Kidney tubule cell (primary cell): ENCODE results near the gene CAPN9.
A peak's percentile ranks its signal among the peaks of the same experiment; 100 is the strongest.

Experiments
- DNase-seq: peaks from one replicate; pipeline ENCODE4 v3.0.0-alpha.2; 2018; ENCODE audit warnings: low spot score

Gene CAPN9

DNA sequence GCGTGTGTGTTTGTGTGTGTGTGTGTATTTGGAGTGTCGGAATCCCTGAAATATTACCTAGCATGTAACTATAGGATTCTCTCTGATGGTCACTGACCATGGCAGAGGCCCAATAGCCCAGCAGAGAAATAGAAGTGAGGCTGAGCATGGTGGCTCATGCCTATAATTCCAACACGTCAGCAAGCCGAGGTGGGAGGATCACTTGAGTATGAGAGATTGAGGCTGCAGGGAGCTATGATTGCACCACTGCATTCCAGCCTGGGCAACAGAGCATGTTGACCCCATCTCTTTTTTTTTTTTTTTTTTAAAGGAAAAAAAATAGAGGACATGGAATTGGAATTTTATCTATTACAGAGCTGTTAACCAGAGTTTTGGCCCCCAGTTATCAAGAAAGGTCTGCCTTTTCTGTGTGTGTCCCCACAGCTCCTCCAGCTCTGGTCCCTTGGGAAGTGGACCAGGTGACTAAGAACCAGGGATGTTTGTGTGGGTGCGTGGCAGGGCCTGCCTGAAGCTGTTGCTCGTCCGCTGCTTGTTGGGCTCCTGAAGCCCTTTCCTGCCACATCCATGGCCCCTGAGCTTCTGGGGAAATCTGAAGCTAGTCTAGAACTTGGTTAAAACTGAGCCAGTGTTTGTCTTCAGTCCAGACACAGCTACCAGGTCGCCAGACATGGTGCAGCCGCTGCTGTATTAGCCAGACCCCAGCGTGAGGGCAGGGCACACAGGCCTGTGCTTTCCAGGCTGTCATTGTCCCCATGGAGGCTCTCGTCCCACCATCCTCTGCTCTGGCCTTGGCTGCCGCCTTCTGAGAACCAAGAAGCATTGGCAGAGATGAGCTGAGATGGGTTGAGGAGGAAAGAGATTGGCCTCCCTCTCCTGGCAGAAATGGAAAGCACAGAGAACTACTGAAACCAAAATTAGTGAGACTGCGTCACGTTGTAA lies 25.5 kb downstream of the CAPN9 start:
- DNase-seq = peak; percentile 68

DNA sequence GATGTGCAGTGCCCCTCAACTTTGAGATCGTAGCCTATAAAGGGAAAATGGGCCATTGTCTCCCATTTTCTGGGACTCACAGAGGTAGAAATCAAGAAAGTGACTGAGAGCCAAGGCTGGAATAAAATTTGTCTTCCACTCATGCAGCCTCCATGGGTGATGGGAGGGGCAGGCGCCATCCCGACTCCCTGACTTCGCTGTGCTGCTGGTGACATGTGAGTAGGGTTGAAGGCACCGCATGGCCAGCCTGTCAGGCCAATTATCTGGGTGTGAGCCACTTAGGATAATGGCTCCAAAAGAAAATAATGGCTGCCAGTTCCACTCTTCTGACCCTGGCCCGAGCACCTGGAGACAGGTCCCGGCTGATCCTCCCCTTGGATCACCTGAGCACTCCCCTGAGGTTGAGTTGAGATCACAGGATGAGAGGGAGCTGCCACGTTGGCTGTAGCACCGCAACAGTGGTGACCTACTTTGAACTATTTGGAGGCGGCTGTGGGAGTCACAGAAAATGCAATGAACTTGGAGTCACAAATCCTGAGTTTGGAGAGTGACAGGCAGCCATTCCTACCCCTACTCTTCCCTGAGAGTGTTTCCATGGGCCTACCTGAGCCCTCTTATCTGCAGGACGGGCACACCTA lies 26.3 kb downstream of the CAPN9 start:
- no peak for DNase-seq

- DNase-seq = no peak
Observed at GRCh38 chr1:230778916-230779590, 31.9 kb downstream of the CAPN9 start.

GRCh38 chr1:230781131-230781530 lies 33.9 kb downstream of the CAPN9 start:
- no peak for DNase-seq

DNA sequence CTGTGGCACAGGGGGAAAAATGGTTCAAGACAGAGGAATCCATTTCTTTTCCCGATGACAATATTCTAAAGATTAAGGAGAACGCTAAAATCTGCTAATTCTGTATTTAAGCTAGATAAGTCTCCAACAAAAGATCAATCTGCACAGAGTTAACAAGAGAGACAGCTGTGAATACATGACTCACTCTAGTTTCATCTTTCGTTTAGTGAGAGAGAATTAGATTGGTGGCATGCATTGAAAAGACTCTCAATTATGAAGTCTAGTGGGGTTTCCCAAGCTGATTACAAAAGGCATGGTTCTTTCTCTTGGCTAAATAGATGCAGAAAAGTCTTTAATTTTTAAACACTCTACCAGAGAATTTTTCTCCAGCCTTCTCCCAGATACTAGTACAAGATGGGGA lies 34.4 kb downstream of the CAPN9 start:
- DNase-seq = no peak

DNA sequence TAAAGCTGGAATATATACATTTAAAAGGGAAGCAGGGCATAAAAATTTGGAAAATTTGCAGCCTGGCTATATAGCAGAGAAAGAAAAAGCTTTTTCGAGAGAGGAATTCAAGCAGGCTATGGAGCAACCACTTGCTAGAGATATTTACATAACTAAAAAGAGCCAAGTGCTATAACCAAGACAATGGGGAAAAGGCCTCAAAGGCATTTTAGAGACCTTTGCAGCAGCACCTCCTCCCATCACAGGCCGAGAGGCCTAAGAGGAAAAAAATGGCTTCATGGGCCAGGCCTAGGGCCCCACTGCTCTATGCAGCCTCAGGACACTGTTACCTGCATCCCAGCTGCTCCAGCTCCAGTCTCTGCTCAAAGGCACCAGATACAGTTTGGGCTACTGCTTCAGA lies 37.0 kb downstream of the CAPN9 start:
- no peak for DNase-seq

DNA sequence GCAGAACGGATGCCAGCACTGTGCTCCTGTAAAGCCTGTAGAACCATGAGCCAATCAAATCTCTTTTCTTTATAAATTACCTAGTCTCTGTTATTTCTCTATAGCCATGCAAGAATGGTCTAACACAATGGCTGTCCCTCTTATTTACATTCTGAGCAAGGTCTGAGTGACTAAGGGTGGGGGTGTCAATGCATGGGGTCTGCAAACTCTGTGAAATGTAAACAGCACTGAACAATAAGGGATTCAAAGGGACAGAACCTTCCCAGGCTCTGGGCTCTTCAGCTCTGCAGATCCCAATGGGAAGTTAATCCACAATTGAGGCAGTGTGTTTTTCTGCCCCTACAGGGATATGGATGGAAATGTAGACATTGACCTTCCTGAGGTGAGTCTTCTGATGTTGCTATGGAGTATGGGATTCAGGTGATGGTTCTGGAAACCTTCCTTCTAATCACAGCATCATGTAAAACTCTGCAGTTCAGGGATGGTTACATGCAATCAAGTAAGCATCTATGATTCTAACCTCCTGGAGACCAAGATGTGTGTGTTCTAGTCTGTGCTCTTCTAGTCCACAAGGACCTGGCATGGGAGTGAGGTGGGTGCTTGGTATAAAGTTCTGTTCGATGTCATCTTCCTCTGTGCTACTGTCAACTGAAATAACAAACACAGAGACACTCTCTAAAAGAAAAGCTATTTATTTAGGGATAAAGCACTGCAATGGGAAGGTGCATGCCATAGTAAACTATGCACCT lies 38.6 kb downstream of the CAPN9 start:
- DNase-seq = no peak

DNA sequence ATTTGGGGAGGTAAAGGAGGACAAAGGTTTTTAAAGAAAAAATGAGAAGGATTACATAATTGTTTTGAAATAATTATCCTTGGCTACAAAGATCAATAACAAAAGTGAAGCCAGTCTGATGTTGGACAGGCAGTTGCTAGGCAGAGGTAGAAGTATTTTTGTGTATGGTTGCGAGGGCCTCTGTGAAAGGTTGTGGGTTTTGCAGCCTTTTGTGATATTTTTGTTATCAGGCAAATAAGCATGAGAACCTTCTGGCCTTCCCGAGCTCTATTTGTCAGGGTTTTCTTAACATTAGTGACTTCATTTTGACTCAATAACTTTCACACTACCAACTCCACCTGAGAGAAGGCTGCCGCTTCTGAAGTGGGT lies 39.2 kb downstream of the CAPN9 start:
- no peak for DNase-seq

GRCh38 chr1:230787471-230787870 lies 40.3 kb downstream of the CAPN9 start:
- DNase-seq = no peak

- no peak for DNase-seq
Observed at GRCh38 chr1:230788561-230789275, 41.5 kb downstream of the CAPN9 start.

DNA sequence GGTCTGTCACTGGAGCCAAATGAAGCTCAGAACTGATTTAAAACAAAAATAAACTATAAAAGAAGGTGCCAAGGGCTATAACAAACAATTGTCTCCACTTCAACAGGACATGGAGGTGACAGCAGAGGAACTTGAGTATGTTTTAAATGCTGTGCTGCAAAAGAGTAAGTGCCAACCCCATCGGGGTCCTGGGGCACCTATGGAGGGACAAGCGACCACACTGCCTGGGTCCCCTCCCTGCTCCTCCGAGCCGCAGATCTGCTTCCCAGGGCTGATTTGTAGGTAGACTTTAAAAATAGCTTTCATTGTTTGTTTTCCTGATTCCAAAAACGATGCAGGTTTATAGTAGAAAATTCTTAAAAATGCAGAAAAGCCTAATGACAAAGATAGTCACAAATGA lies 42.8 kb downstream of the CAPN9 start:
- DNase-seq = no peak

DNA sequence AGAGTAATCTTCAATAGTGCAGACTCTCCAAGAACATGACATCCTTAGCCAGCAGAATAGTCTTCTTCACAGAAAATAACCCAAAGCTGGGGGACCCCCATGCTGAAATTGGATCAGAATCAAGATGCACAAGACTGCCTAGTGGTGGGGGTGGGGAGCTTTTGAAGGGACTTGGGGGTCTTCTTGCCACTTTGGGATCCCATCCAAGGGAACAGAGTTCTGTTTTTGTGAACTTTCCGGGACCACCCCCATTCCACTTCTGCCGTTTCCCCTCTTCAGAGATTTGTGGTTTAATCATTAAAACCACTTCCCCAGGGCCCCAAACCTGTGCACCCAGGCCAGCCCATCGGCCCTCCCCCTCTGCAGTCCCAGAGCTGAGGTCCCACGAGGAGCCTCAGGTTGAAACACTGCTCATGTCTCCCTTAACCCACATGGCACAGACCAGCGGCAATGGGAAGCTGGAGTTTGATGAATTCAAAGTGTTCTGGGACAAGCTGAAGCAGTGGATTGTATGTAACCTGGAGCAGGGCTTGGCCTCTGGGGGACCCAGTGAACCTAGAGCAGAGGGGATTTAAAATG lies 44.9 kb downstream of the CAPN9 start:
- DNase-seq = no peak

DNA sequence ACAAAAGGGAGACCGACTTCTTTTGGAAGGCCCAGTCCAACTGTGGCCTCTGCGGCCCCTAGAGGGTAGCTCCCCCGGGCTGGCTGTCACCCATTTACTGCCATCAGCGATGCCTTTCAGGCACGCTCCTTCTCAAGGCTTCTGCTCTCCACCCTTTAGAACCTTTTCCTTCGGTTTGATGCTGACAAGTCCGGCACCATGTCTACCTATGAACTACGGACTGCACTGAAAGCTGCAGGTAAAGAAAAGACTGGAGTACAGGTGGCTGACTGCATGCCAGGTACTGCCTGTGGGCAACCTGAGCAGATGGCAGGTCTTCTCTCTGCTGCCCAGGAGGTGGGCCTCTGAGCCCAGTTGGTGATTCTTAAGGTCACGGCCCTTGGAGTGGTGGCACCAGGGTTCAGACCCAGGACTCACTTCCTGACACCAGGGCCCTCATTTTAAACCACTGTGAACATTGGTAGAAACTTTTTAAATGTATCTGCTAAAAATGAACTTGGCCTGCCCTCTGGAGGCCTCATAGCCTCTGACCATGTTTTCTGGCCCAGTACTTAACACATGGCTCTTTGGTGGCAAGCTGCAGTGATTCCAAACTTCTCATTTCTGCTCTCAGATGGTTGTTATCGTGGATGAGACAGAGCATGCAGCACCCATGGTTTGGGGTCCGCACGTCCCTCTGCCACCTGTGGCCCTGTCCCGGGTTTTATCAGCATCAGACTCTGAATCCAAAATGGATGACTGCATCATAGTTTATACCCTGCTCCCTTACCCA lies 45.7 kb downstream of the CAPN9 start:
- peak; percentile 25 for DNase-seq

- DNase-seq = no peak
Observed at GRCh38 chr1:230793463-230793745, 46.2 kb downstream of the CAPN9 start.

DNA sequence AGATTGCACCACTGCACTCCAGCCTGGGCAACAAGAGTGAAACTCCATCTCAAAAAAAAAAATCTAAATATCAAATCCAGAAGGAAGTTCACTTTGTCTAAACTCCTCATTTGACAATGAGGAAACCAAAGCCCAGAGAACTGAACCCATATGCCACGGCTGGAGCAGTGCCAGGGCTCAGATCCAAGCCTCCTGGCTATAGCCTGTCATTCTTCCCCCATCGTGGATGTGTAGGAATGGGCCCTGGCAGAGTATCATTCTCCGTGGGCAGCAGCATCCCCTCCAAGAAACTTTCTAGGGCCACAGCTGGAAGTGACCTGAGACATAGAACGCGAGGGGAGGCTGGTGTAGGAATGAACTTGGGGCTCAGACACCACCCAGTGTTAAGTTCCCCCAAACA lies 47.2 kb downstream of the CAPN9 start:
- no peak for DNase-seq

- DNase-seq = no peak
Observed at GRCh38 chr1:230794871-230795605, 47.9 kb downstream of the CAPN9 start.

DNA sequence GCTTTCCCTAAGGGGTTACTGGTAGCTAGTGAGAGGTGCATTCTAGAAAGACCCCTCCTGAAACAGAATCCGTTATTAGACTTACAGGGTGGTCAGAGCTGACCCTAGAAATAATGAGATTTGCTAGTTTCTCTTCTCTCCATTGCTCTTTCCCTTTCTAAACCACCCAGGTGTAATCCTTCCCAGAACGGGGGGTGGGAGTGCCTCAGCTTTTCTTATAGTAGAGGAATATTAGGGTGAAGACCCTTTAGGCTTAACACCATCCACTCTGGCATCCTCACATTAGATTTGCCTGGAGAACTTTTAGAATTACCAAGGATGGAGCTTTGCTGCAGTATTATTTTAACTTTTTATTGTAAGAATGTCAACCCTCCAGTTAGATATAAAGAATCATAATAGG lies 49.4 kb downstream of the CAPN9 start:
- no peak for DNase-seq

GRCh38 chr1:230797376-230797920 lies 50.3 kb downstream of the CAPN9 start:
- DNase-seq = no peak

DNA sequence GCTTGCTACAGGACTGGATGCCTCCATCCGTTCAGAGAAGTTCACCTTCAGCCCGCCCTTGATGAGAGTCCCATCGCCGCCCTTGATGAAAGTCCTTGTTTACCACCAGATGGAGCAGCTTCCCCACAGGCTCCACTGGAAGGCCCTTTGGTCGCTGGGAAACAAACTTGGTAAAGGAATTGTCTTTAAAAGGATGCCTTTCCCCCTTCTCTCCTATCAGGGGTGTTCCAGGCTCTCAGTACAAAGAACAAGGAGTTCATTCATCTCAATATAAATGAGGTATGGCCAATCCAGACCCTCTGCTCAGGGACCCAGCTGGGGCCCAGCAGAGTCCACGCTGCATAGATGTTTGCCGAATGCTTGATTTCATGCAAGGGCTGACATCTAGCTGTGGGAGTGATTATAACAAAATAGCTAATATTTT lies 50.8 kb downstream of the CAPN9 start:
- DNase-seq = peak; percentile 70

- no peak for DNase-seq
Observed at GRCh38 chr1:230798491-230798890, 51.3 kb downstream of the CAPN9 start.
